NCI-H1092 treated with DMSO at 0.1 percent for 48 hours (cell line): Measurements from ENCODE around the gene TSHB.

Experiments used
- DNase-seq: peaks from one replicate; lab custom pipeline; 2025; lab: John Stamatoyannopoulos, UW

TSHB gene

GRCh38 chr1:115060501-115060900, 30.9 kb downstream of the TSHB start:
- no peak for DNase-seq

- no peak for DNase-seq
Observed at GRCh38 chr1:115062542-115063004, 32.9 kb downstream of the TSHB start.

GRCh38 chr1:115063228-115063901, 33.7 kb downstream of the TSHB start:
- no peak for DNase-seq

GRCh38 chr1:115064461-115064860, 34.8 kb downstream of the TSHB start:
- no peak for DNase-seq

GRCh38 chr1:115065021-115065420, 35.4 kb downstream of the TSHB start:
- DNase-seq = no peak

GRCh38 chr1:115067161-115067859, 37.7 kb downstream of the TSHB start:
- no peak for DNase-seq

- no peak for DNase-seq
Observed at GRCh38 chr1:115068826-115069585, 39.4 kb downstream of the TSHB start.

- no peak for DNase-seq
Observed at GRCh38 chr1:115069659-115070308, 40.2 kb downstream of the TSHB start.

GRCh38 chr1:115071012-115071664, 41.5 kb downstream of the TSHB start:
- DNase-seq = no peak

GRCh38 chr1:115073298-115074087, 43.9 kb downstream of the TSHB start:
- DNase-seq = no peak

- no peak for DNase-seq
Observed at GRCh38 chr1:115074839-115075534, 45.4 kb downstream of the TSHB start.

GRCh38 chr1:115076384-115076915, 46.8 kb downstream of the TSHB start:
- no peak for DNase-seq

GRCh38 chr1:115077286-115077983, 47.8 kb downstream of the TSHB start:
- DNase-seq = no peak

GRCh38 chr1:115077984-115078330, 48.3 kb downstream of the TSHB start:
- no peak for DNase-seq

- DNase-seq = no peak
Observed at GRCh38 chr1:115078708-115079107, 49.1 kb downstream of the TSHB start.

- no peak for DNase-seq
Observed at GRCh38 chr1:115082949-115083348, 53.3 kb downstream of the TSHB start.
